C4-2B (cell line): Measurements from ENCODE around the gene MAGED2.
"Not testable (repeated sequence)": the region's sequence is repeated elsewhere in the genome, so short reads cannot be mapped to it uniquely, and the experiment has no call there.

Experiments used
- H3K27ac ChIP-seq: fragments of 450-650 bp; 2 replicates; pipeline ENCODE4 v1.5.1; 2017
- ZFX ChIP-seq: fragments of 450-650 bp; IDR thresholded peaks from 2 replicates; pipeline ENCODE4 v1.6.1; 2017
- TF ChIP-seq, protein P1 (sequence below): fragments of 450-650 bp; conservative IDR thresholded peaks from 2 replicates; pipeline ENCODE4 v1.5.1; 2017; ENCODE audit warnings: mild to moderate bottlenecking

Gene MAGED2

DNA sequence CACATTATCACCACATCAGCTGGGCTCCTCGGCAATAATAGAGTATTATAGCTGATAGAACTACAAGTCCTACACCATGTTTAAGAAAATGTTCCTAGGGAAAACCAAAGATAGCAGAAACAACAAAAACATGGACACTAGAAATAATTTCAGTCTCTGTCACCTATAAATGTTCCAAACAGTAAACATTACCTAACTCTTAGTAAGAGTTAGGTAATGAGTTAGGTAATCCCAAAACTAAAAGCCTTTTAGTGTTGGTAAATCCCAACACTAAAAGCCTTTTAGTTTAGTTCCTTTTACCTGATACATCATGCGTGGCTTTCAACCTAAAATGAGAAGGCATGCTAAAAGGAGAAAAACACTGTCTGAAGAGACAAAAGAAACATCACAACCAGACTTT lies 35.5 kb downstream of the MAGED2 start:
- no peak for TF ChIP-seq ZFX
- TF ChIP-seq, protein P1, sequence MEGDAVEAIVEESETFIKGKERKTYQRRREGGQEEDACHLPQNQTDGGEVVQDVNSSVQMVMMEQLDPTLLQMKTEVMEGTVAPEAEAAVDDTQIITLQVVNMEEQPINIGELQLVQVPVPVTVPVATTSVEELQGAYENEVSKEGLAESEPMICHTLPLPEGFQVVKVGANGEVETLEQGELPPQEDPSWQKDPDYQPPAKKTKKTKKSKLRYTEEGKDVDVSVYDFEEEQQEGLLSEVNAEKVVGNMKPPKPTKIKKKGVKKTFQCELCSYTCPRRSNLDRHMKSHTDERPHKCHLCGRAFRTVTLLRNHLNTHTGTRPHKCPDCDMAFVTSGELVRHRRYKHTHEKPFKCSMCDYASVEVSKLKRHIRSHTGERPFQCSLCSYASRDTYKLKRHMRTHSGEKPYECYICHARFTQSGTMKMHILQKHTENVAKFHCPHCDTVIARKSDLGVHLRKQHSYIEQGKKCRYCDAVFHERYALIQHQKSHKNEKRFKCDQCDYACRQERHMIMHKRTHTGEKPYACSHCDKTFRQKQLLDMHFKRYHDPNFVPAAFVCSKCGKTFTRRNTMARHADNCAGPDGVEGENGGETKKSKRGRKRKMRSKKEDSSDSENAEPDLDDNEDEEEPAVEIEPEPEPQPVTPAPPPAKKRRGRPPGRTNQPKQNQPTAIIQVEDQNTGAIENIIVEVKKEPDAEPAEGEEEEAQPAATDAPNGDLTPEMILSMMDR, result no peak
- no peak overlapping the region for H3K27ac ChIP-seq

DNA sequence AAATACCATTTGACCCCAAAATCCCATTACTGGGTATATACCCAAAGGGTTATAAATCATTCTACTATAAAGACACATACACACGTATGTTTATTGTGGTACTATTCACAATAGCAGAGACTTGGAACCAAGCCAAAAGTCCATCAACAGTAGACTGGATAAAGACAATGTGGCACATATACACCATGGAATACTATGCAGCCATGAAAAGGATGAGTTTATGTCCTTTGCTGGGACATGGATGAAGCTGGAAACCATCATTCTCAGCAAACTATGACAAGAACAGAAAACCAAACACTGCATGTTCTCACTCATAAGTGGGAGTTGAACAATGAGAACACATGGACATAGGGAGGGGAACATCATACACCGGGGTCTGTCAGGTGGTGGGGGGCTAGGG lies 40.2 kb downstream of the MAGED2 start:
- not testable (repeated sequence) for H3K27ac ChIP-seq

DNA sequence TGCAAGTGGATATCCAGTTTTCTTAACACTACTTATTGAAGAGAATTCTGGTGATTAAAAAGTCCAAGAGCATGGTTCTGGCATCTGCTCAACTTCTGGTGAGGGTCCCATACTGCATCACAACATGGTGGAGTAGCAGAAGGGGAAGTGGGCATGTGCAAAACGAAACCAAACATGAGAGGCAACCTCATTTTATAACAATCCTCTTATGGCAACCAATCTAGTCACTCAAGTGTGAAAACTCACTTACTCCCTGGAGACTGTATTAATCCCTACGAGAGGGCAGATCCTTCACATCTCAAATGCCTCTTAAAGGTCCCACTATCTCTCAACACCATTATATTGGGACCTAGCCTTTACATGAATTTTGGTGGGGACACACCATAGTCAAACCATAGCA lies 57.7 kb downstream of the MAGED2 start:
- TF ChIP-seq ZFX, result no peak
- TF ChIP-seq, protein P1, result no peak
- no peak overlapping the region for H3K27ac ChIP-seq
